ENCODE data around the gene FRMD5.
A peak's percentile ranks its signal among the peaks of the same experiment; 100 is the strongest.

The FRMD5 gene

DNA sequence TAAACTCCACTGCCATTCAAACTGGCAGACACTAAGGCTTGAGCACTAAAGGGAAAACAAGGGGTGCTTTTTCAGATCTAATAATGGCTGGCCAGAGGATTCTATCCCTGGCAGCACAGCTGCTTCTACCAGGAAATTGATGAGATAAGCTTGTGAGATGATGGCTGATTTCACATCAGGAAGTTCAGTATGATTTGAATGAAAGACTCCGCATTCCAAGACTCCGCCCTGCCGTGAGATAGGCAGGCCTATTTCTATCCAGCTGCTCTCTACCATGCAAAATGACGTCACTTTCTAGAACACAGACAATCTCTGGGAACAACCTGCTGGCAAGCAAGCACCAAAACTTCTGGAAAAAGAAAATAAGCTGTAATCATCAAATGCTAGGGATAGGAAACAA lies 196.5 kb downstream of the FRMD5 start:
- H4K8ac ChIP-seq (ENCODE audit: low read length) = no peak overlapping the region
- H3K9ac ChIP-seq (ENCODE audit: low read length) = peak overlapping the region; percentile 49
- H3K23ac ChIP-seq (ENCODE audit: low read length in 2 of 2) = no peak overlapping the region
- H2AFZ ChIP-seq (ENCODE audit: low read depth, low read length) = no peak overlapping the region
- peaks cover 0 to 5% of the 10 kb centered on the region in 2 experiments for H3K36me3 ChIP-seq (ENCODE audit: control insufficient read depth in 1 of 2, insufficient read depth in 2 of 2, low read depth in 1 of 2, low read length in 2 of 2)
- H3K9me3 ChIP-seq (ENCODE audit: control insufficient read depth, low read length) = no peaks in the 10 kb centered on the region
- no peak overlapping the region for H2BK120ac ChIP-seq (ENCODE audit: low read depth, low read length)
- no peak overlapping the region for H3K4me2 ChIP-seq (ENCODE audit: low read length, poor library complexity, severe bottlenecking)
- peaks cover 14% of the 10 kb centered on the region for H3K79me1 ChIP-seq (replicated peaks; ENCODE audit: low read length, poor library complexity, severe bottlenecking)
- DNase-seq = no peak
- H3K4ac ChIP-seq (ENCODE audit: low read depth in 1 of 2, low read length in 2 of 2) = no peak overlapping the region
- H3K14ac ChIP-seq (ENCODE audit: low read length in 2 of 2) = no peak overlapping the region
- no peak overlapping the region for H2AK5ac ChIP-seq (ENCODE audit: low read length, severe bottlenecking)
- H2BK12ac ChIP-seq (ENCODE audit: low read length in 2 of 2) = no peak overlapping the region
- H2BK5ac ChIP-seq (ENCODE audit: low read depth, low read length, poor library complexity, severe bottlenecking) = no peak overlapping the region
- H3K18ac ChIP-seq (ENCODE audit: low read depth in 1 of 2, low read length in 2 of 2) = no peak overlapping the region
- H3K27me3 ChIP-seq (ENCODE audit: control insufficient read depth in 1 of 2, insufficient read depth in 1 of 2, low read length in 2 of 2) = no peaks in the 10 kb centered on the region
- no peak overlapping the region for H2BK15ac ChIP-seq (ENCODE audit: low read depth, poor library complexity, severe bottlenecking)
- H3K27ac ChIP-seq (ENCODE audit: low read length, poor library complexity, severe bottlenecking) = no peak overlapping the region
- H4K91ac ChIP-seq (ENCODE audit: low read length) = no peak overlapping the region
- 74% methylated on average over 4 of the region's 4 CpGs for WGBS
- H3K4me1 ChIP-seq (ENCODE audit: control insufficient read depth, insufficient read depth, low read depth, low read length) = peaks cover 8% of the 10 kb centered on the region
- H3K4me3 ChIP-seq (ENCODE audit: insufficient read depth in 1 of 2, low read depth in 1 of 2, low read length in 2 of 2) = peak overlapping the region in 1 of 2 experiments; percentile 58

DNA sequence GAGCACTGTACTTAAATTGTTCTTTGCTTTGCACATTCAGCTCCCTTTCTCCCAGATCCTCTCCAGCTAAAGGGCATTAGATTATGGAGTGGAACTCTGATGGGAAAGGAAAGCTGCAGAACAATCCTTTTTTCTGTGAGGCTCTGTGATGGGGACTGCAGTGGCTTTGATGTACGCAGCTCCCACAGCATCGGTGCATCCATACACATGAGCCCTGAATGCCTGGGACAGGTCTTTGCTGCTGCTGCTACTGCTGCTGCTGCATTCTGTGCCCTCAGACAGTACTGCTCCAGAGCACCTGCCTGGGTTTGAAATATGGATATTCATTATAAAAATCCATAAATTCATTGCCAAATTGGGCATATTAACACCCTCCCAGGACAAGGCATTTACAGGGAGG lies 203.9 kb downstream of the FRMD5 start:
- Histone ChIP-seq H2BK5ac (ENCODE audit: low read depth, low read length, poor library complexity, severe bottlenecking) (no peak overlapping the region), H2AFZ (ENCODE audit: low read depth, low read length) (no peak overlapping the region), H2BK15ac (ENCODE audit: low read depth, poor library complexity, severe bottlenecking) (no peak overlapping the region), H3K36me3 (ENCODE audit: control insufficient read depth in 1 of 2, insufficient read depth in 2 of 2, low read depth in 1 of 2, low read length in 2 of 2) (peaks cover 0 to 17% of the 10 kb centered on the region in 2 experiments), H3K27me3 (ENCODE audit: control insufficient read depth in 1 of 2, insufficient read depth in 1 of 2, low read length in 2 of 2) (no peaks in the 10 kb centered on the region), H4K91ac (ENCODE audit: low read length) (no peak overlapping the region), H2BK12ac (ENCODE audit: low read length in 2 of 2) (no peak overlapping the region), H3K18ac (ENCODE audit: low read depth in 1 of 2, low read length in 2 of 2) (no peak overlapping the region), H2AK5ac (ENCODE audit: low read length, severe bottlenecking) (no peak overlapping the region), H3K9me3 (ENCODE audit: control insufficient read depth, low read length) (no peaks in the 10 kb centered on the region), H3K4me3 (ENCODE audit: insufficient read depth in 1 of 2, low read depth in 1 of 2, low read length in 2 of 2) (no peak overlapping the region), H3K4me1 (ENCODE audit: control insufficient read depth, insufficient read depth, low read depth, low read length) (peaks cover 8% of the 10 kb centered on the region), H3K14ac (ENCODE audit: low read length in 2 of 2) (no peak overlapping the region), H3K9ac (ENCODE audit: low read length) (no peak overlapping the region), H2BK120ac (ENCODE audit: low read depth, low read length) (no peak overlapping the region), H3K79me1 (replicated peaks; ENCODE audit: low read length, poor library complexity, severe bottlenecking) (peaks cover 22% of the 10 kb centered on the region), H3K4me2 (ENCODE audit: low read length, poor library complexity, severe bottlenecking) (no peak overlapping the region), H3K23ac (ENCODE audit: low read length in 2 of 2) (no peak overlapping the region), H3K4ac (ENCODE audit: low read depth in 1 of 2, low read length in 2 of 2) (no peak overlapping the region), H3K27ac (ENCODE audit: low read length, poor library complexity, severe bottlenecking) (no peak overlapping the region), H4K8ac (ENCODE audit: low read length) (no peak overlapping the region)
- DNase-seq = no peak
- WGBS = 74% methylated on average over 2 of the region's 2 CpGs

DNA sequence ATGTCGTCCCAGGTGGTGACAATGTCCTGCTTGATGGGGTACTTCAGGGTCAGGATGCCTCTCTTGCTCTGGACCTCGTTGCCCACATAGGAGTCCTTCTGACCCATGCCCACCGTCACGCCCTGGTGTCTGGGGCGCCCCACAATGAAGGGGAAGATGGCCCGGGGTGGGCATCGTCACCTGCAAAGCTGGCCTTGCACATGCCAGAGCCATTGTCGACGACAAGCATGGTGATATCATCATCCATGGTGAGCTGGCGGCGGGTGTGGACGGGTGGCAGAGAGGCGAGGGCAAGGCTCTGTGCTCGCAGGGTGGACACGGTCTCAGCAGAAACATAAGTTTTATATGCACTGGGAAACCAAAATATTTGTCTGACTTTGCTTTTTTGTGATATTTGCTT lies 205.1 kb downstream of the FRMD5 start:
- Histone ChIP-seq H2AFZ (ENCODE audit: low read depth, low read length) (no peak overlapping the region), H4K91ac (ENCODE audit: low read length) (no peak overlapping the region), H3K27ac (ENCODE audit: low read length, poor library complexity, severe bottlenecking) (no peak overlapping the region), H3K9me3 (ENCODE audit: control insufficient read depth, low read length) (no peaks in the 10 kb centered on the region), H3K14ac (ENCODE audit: low read length in 2 of 2) (peak overlapping the region in 1 of 2 experiments; percentile 69), H2AK5ac (ENCODE audit: low read length, severe bottlenecking) (no peak overlapping the region), H3K79me1 (replicated peaks; ENCODE audit: low read length, poor library complexity, severe bottlenecking) (peaks cover 13% of the 10 kb centered on the region), H3K4me2 (ENCODE audit: low read length, poor library complexity, severe bottlenecking) (no peak overlapping the region), H4K8ac (ENCODE audit: low read length) (no peak overlapping the region), H2BK12ac (ENCODE audit: low read length in 2 of 2) (no peak overlapping the region), H2BK15ac (ENCODE audit: low read depth, poor library complexity, severe bottlenecking) (no peak overlapping the region), H3K36me3 (ENCODE audit: control insufficient read depth in 1 of 2, insufficient read depth in 2 of 2, low read depth in 1 of 2, low read length in 2 of 2) (peaks cover 0 to 13% of the 10 kb centered on the region in 2 experiments), H3K27me3 (ENCODE audit: control insufficient read depth in 1 of 2, insufficient read depth in 1 of 2, low read length in 2 of 2) (no peaks in the 10 kb centered on the region), H3K4me3 (ENCODE audit: insufficient read depth in 1 of 2, low read depth in 1 of 2, low read length in 2 of 2) (no peak overlapping the region), H3K23ac (ENCODE audit: low read length in 2 of 2) (no peak overlapping the region), H3K9ac (ENCODE audit: low read length) (no peak overlapping the region), H3K4me1 (ENCODE audit: control insufficient read depth, insufficient read depth, low read depth, low read length) (peaks cover 2% of the 10 kb centered on the region), H3K4ac (ENCODE audit: low read depth in 1 of 2, low read length in 2 of 2) (no peak overlapping the region), H2BK5ac (ENCODE audit: low read depth, low read length, poor library complexity, severe bottlenecking) (no peak overlapping the region), H3K18ac (ENCODE audit: low read depth in 1 of 2, low read length in 2 of 2) (no peak overlapping the region), H2BK120ac (ENCODE audit: low read depth, low read length) (no peak overlapping the region)
- no peak for DNase-seq
- WGBS = 89% methylated on average over 14 of the region's 15 CpGs

DNA sequence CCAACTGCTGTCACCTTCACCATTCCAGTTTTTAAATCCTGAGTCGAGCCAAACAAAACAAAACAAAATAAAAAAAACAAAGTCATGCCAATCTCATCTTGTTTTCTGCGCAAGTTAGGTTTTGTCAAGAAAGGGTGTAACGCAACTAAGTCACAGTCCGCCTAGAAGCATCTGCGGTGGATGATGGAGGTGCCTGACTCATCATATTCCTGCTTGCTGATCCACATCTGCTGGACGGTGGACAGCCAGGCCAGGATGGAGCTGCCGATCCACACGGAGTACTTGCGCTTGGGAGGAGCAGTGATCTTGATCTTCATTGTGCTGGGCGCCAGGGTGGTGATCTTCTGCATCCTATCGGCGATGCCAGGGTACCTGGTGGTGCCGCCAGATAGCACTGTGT lies 206.2 kb downstream of the FRMD5 start:
- WGBS = 93% methylated on average over 13 of the region's 13 CpGs
- Histone ChIP-seq H3K36me3 (ENCODE audit: control insufficient read depth in 1 of 2, insufficient read depth in 2 of 2, low read depth in 1 of 2, low read length in 2 of 2) (peaks cover 0 to 13% of the 10 kb centered on the region in 2 experiments), H3K27ac (ENCODE audit: low read length, poor library complexity, severe bottlenecking) (no peak overlapping the region)

More for the DNA sequence above, 206.2 kb downstream of the FRMD5 start:
- no peak overlapping the region for H2BK5ac ChIP-seq (ENCODE audit: low read depth, low read length, poor library complexity, severe bottlenecking)
- DNase-seq = no peak
- H2AK5ac ChIP-seq (ENCODE audit: low read length, severe bottlenecking) = no peak overlapping the region
- no peak overlapping the region for H3K9ac ChIP-seq (ENCODE audit: low read length)
- H4K91ac ChIP-seq (ENCODE audit: low read length) = no peak overlapping the region
- H3K4me2 ChIP-seq (ENCODE audit: low read length, poor library complexity, severe bottlenecking) = no peak overlapping the region
- no peak overlapping the region for H3K23ac ChIP-seq (ENCODE audit: low read length in 2 of 2)
- H2BK12ac ChIP-seq (ENCODE audit: low read length in 2 of 2) = no peak overlapping the region
- H3K4ac ChIP-seq (ENCODE audit: low read depth in 1 of 2, low read length in 2 of 2) = no peak overlapping the region
- H4K8ac ChIP-seq (ENCODE audit: low read length) = peak overlapping the region; percentile 30
- H2BK120ac ChIP-seq (ENCODE audit: low read depth, low read length) = no peak overlapping the region
- H2BK15ac ChIP-seq (ENCODE audit: low read depth, poor library complexity, severe bottlenecking) = no peak overlapping the region
- H3K9me3 ChIP-seq (ENCODE audit: control insufficient read depth, low read length) = no peaks in the 10 kb centered on the region
- no peak overlapping the region for H3K14ac ChIP-seq (ENCODE audit: low read length in 2 of 2)
- H3K79me1 ChIP-seq (replicated peaks; ENCODE audit: low read length, poor library complexity, severe bottlenecking) = peaks cover 17% of the 10 kb centered on the region
- no peaks in the 10 kb centered on the region for H3K27me3 ChIP-seq (ENCODE audit: control insufficient read depth in 1 of 2, insufficient read depth in 1 of 2, low read length in 2 of 2)
- H3K4me3 ChIP-seq (ENCODE audit: insufficient read depth in 1 of 2, low read depth in 1 of 2, low read length in 2 of 2) = no peak overlapping the region
- H3K18ac ChIP-seq (ENCODE audit: low read depth in 1 of 2, low read length in 2 of 2) = no peak overlapping the region
- H3K4me1 ChIP-seq (ENCODE audit: control insufficient read depth, insufficient read depth, low read depth, low read length) = peaks cover 2% of the 10 kb centered on the region
- H2AFZ ChIP-seq (ENCODE audit: low read depth, low read length) = no peak overlapping the region

All from mesenchymal stem cell (in vitro differentiated cells and primary cell).